ENCODE measurements around the gene KIF18B. TPM values are rescaled to one million over a fixed set of nuclear protein-coding genes. Genes with fewer than 3 reads are reported as not detected.

Gene KIF18B
- total and polyA plus RNA-seq, 2 of the 8 experiments (the other 6 are each of a cell fraction or from before 2014, with no cell fraction given) = 39.0 to 59.4 TPM

- 0 out of 2 replicates have a peak, but pooled peaks have one; percentile 5 for TF ChIP-seq USF2 (IDR thresholded peaks at IDR 0.05; ENCODE audit: low read length)
Observed at GRCh38 chr17:44947461-44948314, at the start of gene KIF18B (continued).
